ENCODE data around the gene SF3B4.

DNA sequence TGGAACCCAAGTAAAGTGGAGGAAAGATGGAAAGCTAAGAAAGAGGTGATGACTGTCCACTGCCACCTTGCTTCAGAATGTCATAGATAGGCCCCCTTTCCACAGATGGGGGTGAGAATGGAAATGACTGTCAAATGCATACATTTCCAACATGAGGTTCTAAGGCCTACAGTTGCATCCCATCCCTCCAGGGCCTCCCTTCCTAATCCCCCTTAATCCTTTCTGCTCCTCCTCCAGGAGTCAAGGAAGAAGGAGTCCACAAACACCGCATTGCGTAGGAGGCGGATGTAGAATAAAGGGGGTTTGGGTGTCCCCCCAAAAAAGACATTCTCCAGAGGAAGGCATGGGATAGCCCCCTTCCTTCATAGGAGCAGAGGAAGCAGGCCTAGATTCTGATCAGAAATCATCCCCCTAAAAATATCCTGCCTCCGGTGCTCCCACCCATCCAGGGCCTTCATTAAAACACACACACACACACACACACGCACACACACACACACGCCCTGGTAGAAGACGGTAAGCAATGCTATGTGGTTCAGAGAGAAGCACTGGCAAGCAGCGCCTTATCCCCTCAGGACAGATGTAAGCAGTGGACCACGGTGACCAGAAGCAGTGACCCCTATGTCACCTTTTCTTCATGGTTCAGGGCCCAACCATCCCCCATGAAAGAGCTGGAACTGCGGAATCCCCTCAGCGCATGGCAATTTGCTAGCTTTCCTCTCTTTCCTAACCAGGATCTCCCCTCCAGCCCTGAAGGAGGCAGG lies 12.0 kb downstream of the SF3B4 start:
- TF ChIP-seq, protein P1, sequence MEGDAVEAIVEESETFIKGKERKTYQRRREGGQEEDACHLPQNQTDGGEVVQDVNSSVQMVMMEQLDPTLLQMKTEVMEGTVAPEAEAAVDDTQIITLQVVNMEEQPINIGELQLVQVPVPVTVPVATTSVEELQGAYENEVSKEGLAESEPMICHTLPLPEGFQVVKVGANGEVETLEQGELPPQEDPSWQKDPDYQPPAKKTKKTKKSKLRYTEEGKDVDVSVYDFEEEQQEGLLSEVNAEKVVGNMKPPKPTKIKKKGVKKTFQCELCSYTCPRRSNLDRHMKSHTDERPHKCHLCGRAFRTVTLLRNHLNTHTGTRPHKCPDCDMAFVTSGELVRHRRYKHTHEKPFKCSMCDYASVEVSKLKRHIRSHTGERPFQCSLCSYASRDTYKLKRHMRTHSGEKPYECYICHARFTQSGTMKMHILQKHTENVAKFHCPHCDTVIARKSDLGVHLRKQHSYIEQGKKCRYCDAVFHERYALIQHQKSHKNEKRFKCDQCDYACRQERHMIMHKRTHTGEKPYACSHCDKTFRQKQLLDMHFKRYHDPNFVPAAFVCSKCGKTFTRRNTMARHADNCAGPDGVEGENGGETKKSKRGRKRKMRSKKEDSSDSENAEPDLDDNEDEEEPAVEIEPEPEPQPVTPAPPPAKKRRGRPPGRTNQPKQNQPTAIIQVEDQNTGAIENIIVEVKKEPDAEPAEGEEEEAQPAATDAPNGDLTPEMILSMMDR (IDR thresholded peaks at IDR 0.05; ENCODE audit: low read length), result no peak
- TF ChIP-seq EZH2 (IDR thresholded peaks at IDR 0.05; ENCODE audit: borderline replicate concordance, low read length), result no peak

Measured in OCI-LY1 (cell line).